GM10248 (cell line): Measurements from ENCODE around the gene PAPLN.

Experiments
- CTCF ChIA-PET: fragments of 300-600 bp; sonication (Branson Sonifier 250); formaldehyde crosslinking; extraction: SDS; loops from one replicate; lab custom pipeline; 2021; ENCODE audit warnings: antibody characterized with exemption; lab: Yijun Ruan, JAX
- POLR2A ChIA-PET: fragments of 350-650 bp; sonication (Branson Sonifier 250); formaldehyde crosslinking; extraction: SDS; loops from one replicate; lab custom pipeline; 2020; ENCODE audit warnings: antibody characterized with exemption; lab: Yijun Ruan, JAX
- DNase-seq: peaks from one replicate; pipeline ENCODE4 v3.0.0; 2012; ENCODE audit errors: extremely low spot score
- CTCF ChIP-seq: IDR thresholded peaks from 2 replicates; pipeline ENCODE4 v1.5.1; 2012; ENCODE audit warnings: mild to moderate bottlenecking, low read depth; ENCODE audit errors: extremely low read depth, missing control alignments, control extremely low read depth

PAPLN gene

DNA sequence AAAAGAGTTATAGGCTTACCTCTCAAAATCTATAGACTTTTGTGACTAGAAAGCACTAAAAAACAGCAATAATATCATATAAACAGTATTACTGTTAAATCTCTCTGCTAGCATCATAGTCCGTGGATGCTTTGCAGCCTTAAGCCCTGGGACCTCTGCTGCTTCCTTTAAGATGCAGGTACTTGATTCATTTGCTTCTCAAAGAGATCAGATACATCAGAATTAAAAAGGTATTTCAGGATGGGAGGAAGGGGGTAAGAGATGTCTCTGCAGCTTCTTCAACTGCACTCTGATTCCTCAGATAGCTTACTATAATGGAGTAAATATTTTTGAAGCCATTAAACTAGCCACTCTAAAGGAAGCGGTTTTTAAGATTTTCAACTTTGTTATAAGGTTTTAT, 49.3 kb downstream of the PAPLN start:
- TF ChIP-seq CTCF = no peak
- DNase-seq = no peak
- ChIA-PET CTCF (interaction anchor here (1.2 to 1.5 kb wide), 4 partner anchors 9 to 185 kb away, joined by 3 to 4 read pairs (median 3); no protein-coding TSS in a partner anchor), POLR2A (no interaction called here)

- POLR2A ChIA-PET = no interaction called here
- DNase-seq = no peak
- no peak for TF ChIP-seq CTCF
- CTCF ChIA-PET = interaction anchor here (1.1 to 1.5 kb wide), 5 partner anchors 8 to 185 kb away, joined by 3 to 4 read pairs (median 3); no protein-coding TSS in a partner anchor
Observed at GRCh38 chr14:73287071-73287470, 49.8 kb downstream of the PAPLN start.

DNA sequence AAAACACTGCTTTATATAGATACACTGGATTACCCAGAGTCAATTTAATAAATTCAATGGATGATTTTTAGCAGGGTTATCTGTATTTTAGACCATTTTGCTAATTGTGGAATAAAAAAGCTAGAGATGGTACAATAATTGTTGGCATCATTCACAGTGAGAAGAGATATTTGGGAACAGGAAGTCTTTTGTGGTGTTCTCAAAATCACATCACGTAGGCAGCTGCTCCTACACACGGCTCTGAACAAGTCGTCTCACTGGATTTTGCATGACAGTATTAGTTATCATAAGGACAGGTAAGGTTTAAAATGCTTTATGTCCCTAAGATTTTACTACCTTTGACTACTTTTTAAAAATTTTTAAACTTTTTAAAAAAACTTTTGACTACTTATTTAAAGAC, 52.0 kb downstream of the PAPLN start:
- ChIA-PET CTCF (interaction anchor here (0.8 to 1.6 kb wide), 5 partner anchors 11 to 182 kb away, joined by 3 to 4 read pairs (median 3); no protein-coding TSS in a partner anchor), POLR2A (no interaction called here)
- TF ChIP-seq CTCF = no peak

GRCh38 chr14:73289729-73290128, 52.4 kb downstream of the PAPLN start:
- no peak for DNase-seq
- TF ChIP-seq CTCF = no peak
- POLR2A ChIA-PET = no interaction called here
- CTCF ChIA-PET = interaction anchor here (1.4 to 1.6 kb wide), 3 partner anchors 19 to 184 kb away, joined by 3 to 6 read pairs (median 3); no protein-coding TSS in a partner anchor

More for the DNA sequence above, 52.0 kb downstream of the PAPLN start:
- DNase-seq = no peak

GRCh38 chr14:73290279-73290678, 53.0 kb downstream of the PAPLN start:
- ChIA-PET POLR2A (no interaction called here), CTCF (interaction anchor here (1.2 to 1.5 kb wide), 3 partner anchors 11 to 183 kb away, joined by 3 to 6 read pairs (median 3); no protein-coding TSS in a partner anchor)
- no peak for TF ChIP-seq CTCF
- peak; percentile 63 for DNase-seq

- TF ChIP-seq CTCF = no peak
- DNase-seq = no peak
- ChIA-PET POLR2A (no interaction called here), CTCF (interaction anchor here (0.8 to 3.9 kb wide), 32 partner anchors 11 to 339 kb away, joined by 3 to 64 read pairs (median 6); partner anchors contain the start of genes ACOT2 and NUMB)
Observed at GRCh38 chr14:73293782-73294781, 56.8 kb downstream of the PAPLN start.
